Measurements from ENCODE around the gene CRLF1. TPM values are rescaled to one million over a fixed set of nuclear protein-coding genes. Genes with fewer than 3 reads are reported as not detected.

The CRLF1 gene
- total RNA-seq, 1 donor from 2014 or later, result not detected

DNA sequence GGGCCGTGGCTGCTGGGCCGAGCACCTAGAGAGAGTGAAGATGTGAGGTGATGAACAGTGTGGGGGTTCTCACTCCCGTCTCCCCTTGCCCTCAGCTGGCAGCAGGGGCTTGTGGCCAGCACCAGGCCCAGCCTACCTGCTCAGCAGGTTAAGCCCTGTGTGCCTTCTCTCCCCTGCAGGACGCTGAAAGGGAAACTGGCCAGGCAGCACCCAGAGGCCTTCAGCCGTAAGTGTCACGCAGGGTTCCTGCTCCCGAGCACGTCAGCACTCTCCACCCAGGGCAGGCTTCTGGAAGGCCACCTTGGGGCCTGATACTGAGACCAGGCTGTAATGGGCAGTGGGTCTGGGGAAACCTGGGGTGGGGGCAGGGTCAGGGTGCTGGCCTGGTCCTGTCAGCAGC is 39.6 kb downstream of the CRLF1 start:
- intact Hi-C loops (cut with micrococcal nuclease), result no loop called here

- intact Hi-C loops (cut with micrococcal nuclease), result no loop called here
Observed at GRCh38 chr19:18562086-18562485, 44.5 kb downstream of the CRLF1 start.

GRCh38 chr19:18559685-18560084 is 46.9 kb downstream of the CRLF1 start:
- intact Hi-C loops (cut with micrococcal nuclease), result no loop called here

DNA sequence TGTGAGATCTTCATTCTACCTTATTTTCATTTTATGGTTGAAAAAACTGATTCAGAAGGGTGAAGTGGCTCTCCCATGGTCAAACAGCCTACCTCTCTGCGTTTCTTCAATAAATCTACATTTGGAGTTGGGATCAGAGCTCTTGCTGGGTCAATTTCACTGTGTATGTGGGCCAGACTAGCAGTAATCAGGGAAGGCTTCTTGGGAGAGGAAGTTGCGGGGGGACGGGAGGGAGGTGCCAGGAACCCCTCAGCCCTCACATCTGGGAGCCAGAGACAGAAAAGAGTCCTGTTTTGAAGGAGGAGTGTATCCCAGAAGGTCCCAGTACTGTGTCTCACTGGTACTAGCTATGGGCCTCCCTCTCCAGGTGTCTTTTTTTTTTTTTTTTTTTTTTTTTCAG is 48.0 kb downstream of the CRLF1 start:
- intact Hi-C loops (cut with micrococcal nuclease), result no loop called here

GRCh38 chr19:18558202-18558555 is 48.4 kb downstream of the CRLF1 start:
- intact Hi-C loops (cut with micrococcal nuclease), result no loop called here

DNA sequence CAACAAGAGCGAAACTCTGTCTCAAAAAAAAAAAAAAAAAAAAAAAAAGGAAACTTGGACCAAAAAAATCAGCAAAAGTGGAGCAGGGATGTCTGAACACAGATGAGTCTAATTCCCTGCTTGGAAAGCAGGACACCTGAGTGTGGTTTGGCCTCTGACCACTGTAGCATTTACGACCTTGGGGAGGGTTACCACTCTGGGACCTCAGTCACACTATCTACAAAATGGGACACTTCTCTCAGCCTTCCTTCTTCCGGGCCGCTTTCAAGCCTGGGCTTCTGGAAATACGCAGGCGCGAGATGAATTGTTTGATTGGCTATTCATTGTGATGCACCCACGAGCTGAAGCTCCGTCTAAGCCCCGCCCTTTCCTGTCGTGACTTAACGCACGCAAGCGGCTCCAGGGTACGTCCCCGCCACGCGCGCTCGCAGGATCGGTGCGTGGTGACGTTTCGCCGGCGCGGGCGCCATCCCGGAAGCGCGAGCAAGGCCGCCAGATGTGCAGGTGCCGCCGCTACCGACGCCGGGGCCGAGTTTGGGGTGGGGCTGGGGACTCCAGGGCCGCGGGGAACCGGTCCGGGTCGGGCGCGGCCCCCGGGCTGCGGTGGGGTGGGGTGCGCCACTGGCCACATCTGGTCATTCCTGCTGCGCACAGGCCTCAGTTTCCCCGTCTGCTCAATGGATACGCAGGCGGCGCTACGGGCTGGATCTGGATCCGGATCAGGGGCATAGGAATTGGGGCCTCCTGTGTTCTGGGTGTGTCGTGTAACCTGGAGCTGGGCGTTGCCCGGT is 49.0 kb downstream of the CRLF1 start, which contains the start of gene KXD1:
Gene KXD1, plus strand, starts transcription at position 460 of the 791 bp plus-strand sequence. CDS start 4,187 bp downstream, outside the sequence.
- intact Hi-C loops (cut with micrococcal nuclease), result loop anchor here (1.0 kb wide), 3 partner anchors 13 to 35 kb away; partner anchors contain the start of genes ELL and UBA52

- intact Hi-C loops (cut with micrococcal nuclease), result no loop called here
Observed at GRCh38 chr19:18551631-18552030, 55.0 kb downstream of the CRLF1 start.

- intact Hi-C loops (cut with micrococcal nuclease), result loop anchor here (1.0 to 2.0 kb wide), 5 partner anchors 13 to 221 kb away; partner anchors contain the start of genes ELL, KXD1, LSM4 and UBA52
Observed at GRCh38 chr19:18543814-18544475, 62.7 kb downstream of the CRLF1 start.

Other genes starting within 250 kb of the CRLF1 start
- 0.32 TPM in 1 of 2 replicates, not detected in the other for gene GDF15, start 220.6 kb downstream of the CRLF1 start, total RNA-seq
- gene LRRC25, start 209.2 kb downstream of the CRLF1 start, total RNA-seq, result not detected in 2 replicates
- gene SSBP4, start 187.4 kb downstream of the CRLF1 start, total RNA-seq, result 178 and 195 TPM in 2 replicates
- 22.6 and 26.0 TPM in 2 replicates for gene ISYNA1, start 168.7 kb downstream of the CRLF1 start, total RNA-seq
- 23.3 and 23.4 TPM in 2 replicates for gene ELL, start 84.7 kb downstream of the CRLF1 start, total RNA-seq
- 191 and 201 TPM in 2 replicates for gene FKBP8, start 63.2 kb downstream of the CRLF1 start, total RNA-seq
- 102 and 103 TPM in 2 replicates for gene KXD1, start 48.9 kb downstream of the CRLF1 start, total RNA-seq
- gene UBA52, start 34.9 kb downstream of the CRLF1 start, total RNA-seq, result 1,575 and 1,597 TPM in 2 replicates
- gene REX1BD, start 18.0 kb downstream of the CRLF1 start, total RNA-seq, result 93.8 and 96.1 TPM in 2 replicates
- not detected in 2 replicates for gene TMEM59L, start 6.1 kb upstream of the CRLF1 start, total RNA-seq
- gene KLHL26, start 30.2 kb upstream of the CRLF1 start, total RNA-seq, result 10.5 and 11.7 TPM in 2 replicates
- 8.2 and 9.4 TPM in 2 replicates for gene CRTC1, start 76.9 kb upstream of the CRLF1 start, total RNA-seq
- not detected in 2 replicates for gene COMP, start 184.5 kb upstream of the CRLF1 start, total RNA-seq
- gene UPF1, start 225.2 kb upstream of the CRLF1 start, total RNA-seq, result 100 and 102 TPM in 2 replicates